GM18870 (cell line): ENCODE data around the gene SAMD10.
"Not testable (repeated sequence)": the region's sequence is repeated elsewhere in the genome, so short reads cannot be mapped to it uniquely, and the experiment has no call there.

Experiments
- ATAC-seq: cut with Tn5 transposase; IDR thresholded peaks from one replicate; pipeline ENCODE4 v1.9.1; 2021; ENCODE audit warnings: moderate library complexity; ENCODE audit not compliant: unreplicated experiment

Gene SAMD10

GRCh38 chr20:63969838-63970713 lies 9.4 kb downstream of the SAMD10 start, which contains the start of gene ZNF512B:
Gene ZNF512B, minus strand, starts transcription at chr20:63969930. Its CDS starts 1,980 bp downstream, at chr20:63967950.
- no peak for ATAC-seq

- no peak for ATAC-seq
Observed at GRCh38 chr20:63968928-63969760, 10.3 kb downstream of the SAMD10 start.

GRCh38 chr20:63968136-63968927 lies 11.1 kb downstream of the SAMD10 start:
- ATAC-seq = no peak

GRCh38 chr20:63967330-63968135 lies 11.9 kb downstream of the SAMD10 start:
- ATAC-seq = no peak

DNA sequence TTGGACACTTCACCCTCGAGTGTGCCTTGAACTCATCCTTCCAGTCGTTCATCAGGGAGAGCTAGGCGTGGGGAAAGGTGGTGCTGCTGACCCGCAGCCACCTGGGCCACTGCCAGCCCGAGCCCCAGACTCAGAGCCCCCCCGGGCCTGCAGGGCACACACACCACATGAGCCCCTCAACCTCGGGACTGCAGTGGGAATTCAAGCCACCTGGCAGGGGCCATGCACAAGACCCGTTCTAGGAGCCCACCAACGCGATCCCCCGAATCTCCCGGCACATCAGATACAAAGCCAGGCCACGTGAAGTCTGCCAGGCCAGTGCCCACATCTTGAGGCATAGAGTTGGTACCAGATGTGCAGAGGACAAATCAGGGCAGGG lies 12.5 kb downstream of the SAMD10 start:
- ATAC-seq = no peak

- ATAC-seq = no peak
Observed at GRCh38 chr20:63966172-63966943, 13.1 kb downstream of the SAMD10 start.

- ATAC-seq = no peak
Observed at GRCh38 chr20:63964412-63964811, 15.0 kb downstream of the SAMD10 start.

- ATAC-seq = no peak
Observed at GRCh38 chr20:63963784-63964301, 15.6 kb downstream of the SAMD10 start.

DNA sequence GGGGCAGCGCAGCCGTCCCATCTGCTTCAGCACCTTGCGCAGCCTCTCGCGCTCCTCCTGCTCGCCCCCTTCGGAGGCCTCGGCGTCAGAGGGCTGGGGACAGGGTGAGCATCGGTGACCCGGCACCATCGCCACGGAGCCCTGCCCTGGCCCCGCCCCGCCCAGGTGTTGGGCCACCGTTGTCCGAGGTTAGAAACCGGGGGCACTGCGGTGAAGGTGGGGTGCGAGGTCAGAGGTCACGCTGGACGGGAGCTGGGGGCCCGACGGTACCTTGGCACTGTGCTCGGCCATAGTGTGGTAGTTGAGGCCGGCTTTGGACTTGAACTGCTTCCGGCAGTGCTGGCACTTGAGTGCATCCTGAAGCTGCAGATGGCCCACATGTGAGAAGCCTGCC lies 16.1 kb downstream of the SAMD10 start:
- no peak for ATAC-seq

DNA sequence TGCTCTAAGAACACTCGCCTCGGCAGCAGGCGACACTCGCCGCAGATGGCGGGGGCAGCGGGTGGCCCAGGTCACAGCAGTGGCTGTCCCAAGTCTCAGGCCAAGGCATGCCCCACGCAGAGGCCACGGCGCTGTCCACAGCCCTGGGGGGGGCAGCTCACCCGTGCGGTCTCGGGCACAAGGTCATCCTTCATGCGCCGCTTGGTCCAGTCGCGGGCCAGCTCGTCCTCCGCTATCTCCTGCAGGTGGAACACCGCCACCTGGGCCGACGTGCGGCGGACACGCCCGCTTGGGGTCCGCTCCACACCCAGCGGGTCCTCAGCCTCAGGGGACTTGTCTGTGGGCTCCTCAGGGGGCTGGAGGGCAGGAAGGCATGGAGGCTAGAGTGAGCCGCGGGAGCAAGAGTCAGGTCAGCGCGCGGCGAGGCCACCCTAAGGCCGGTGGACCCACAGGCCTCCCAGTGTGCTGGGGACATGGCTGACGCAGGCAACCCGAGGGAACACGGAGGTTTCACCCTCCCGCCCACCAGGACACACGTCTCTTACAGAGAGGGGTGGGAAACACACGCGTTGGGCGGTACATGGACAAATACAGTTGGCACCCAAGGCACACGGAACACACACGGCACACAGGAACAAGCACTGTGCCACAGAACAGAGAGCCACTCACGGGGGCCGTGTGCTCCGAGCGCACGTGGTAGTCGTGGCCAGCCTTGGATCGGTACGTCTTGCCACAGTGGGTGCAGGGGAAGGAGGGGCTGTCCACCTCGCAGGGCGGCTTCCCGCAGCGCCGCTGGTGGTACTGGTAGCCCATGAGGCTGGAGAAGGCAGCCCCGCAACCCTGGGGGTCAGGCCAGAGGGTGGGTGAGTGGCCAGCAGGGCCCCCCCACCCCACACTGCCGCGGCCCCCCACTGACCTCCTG lies 16.8 kb downstream of the SAMD10 start:
- ATAC-seq = no peak

GRCh38 chr20:63961664-63962425 lies 17.6 kb downstream of the SAMD10 start:
- ATAC-seq = no peak

DNA sequence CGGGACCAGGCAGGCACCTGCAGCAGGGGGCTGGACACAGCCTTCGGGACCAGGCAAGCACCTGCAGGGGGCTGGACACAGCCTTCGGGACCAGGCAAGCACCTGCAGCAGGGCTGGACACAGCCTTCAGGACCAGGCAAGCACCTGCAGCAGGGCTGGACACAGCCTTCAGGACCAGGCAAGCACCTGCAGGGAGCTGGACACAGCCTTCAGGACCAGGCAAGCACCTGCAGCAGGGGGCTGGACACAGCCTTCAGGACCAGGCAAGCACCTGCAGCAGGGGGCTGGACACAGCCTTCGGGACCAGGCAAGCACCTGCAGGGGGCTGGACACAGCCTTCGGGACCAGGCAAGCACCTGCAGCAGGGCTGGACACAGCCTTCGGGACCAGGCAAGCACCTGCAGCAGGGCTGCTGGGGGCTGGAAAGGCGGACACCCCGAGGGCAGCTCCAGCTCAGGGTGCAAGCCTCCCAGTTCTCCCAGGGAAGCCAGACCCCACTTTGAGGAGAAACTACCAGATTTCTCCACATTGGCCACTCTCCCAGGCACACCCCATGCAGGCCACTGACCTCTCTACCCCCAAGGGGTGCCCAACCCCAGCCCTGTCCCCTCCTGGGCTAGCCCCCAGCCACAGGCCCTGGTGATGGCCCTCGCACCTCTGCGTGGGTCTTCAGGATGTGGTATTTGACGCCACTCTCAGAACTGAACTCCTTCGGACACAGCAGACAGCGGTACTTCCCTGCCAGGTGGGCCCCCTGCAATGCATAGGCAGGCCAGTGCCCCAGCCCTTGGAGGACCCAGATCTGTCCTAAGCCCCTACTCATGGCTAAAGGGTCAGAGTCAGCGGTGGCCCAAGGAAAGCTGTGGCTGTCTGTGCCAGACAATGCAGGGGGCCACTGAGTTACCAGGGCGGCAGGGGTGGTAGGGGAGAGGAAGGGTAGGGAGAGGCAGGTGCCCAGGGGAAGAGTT lies 18.5 kb downstream of the SAMD10 start:
- ATAC-seq = not testable (repeated sequence)

- ATAC-seq = no peak
Observed at GRCh38 chr20:63959699-63960075, 19.8 kb downstream of the SAMD10 start.

- ATAC-seq = no peak
Observed at GRCh38 chr20:63958964-63959698, 20.3 kb downstream of the SAMD10 start.

DNA sequence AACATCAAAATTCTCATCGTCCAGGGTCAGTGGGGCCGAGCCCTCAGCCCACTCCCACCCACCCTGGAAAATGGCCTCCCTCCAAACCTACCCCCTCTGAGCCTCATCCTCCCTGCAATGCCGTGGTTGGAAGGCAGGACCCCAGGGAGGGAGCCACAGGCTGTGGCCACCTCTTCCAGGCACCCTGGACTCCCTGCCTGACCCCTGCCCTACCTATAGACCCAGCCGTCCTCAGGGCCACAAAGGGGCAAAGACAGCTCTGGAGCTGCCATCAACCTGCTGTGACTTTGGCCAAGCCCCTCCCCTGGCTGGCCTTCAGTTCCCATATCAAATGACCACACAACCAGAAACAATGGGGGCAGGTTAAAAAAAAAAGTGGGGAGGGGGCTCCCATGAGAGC lies 21.0 kb downstream of the SAMD10 start:
- no peak for ATAC-seq
